GM19328 (cell line): ENCODE data around the gene FRK.
"Not testable (repeated sequence)": the region's sequence is repeated elsewhere in the genome, so short reads cannot be mapped to it uniquely, and the experiment has no call there.

Source experiments
- ATAC-seq: cut with Tn5 transposase; IDR thresholded peaks from one replicate; pipeline ENCODE4 v1.9.1; 2021; ENCODE audit warnings: mild to moderate bottlenecking, moderate library complexity; ENCODE audit not compliant: unreplicated experiment

FRK gene

GRCh38 chr6:116010790-116011401 lies 49.8 kb downstream of the FRK start:
- peak; percentile 33 for ATAC-seq

GRCh38 chr6:116010386-116010785 lies 50.3 kb downstream of the FRK start:
- no peak for ATAC-seq

- peak; percentile 61 for ATAC-seq
Observed at GRCh38 chr6:116008470-116009243, 52.0 kb downstream of the FRK start.

GRCh38 chr6:116004841-116005815 lies 55.6 kb downstream of the FRK start:
- ATAC-seq, result no peak

- peak; percentile 75 for ATAC-seq
Observed at GRCh38 chr6:116003668-116004067, 57.0 kb downstream of the FRK start.

- no peak for ATAC-seq
Observed at GRCh38 chr6:116002756-116003155, 57.9 kb downstream of the FRK start.

GRCh38 chr6:115999235-115999634 lies 61.5 kb downstream of the FRK start:
- no peak for ATAC-seq

GRCh38 chr6:115997990-115998585 lies 62.6 kb downstream of the FRK start:
- ATAC-seq, result no peak

- ATAC-seq, result no peak
Observed at GRCh38 chr6:115986026-115986425, 74.7 kb downstream of the FRK start.

GRCh38 chr6:115984809-115985208 lies 75.9 kb downstream of the FRK start:
- no peak for ATAC-seq

- no peak for ATAC-seq
Observed at GRCh38 chr6:115983998-115984397, 76.7 kb downstream of the FRK start.

- ATAC-seq, result no peak
Observed at GRCh38 chr6:115982453-115982852, 78.2 kb downstream of the FRK start.

GRCh38 chr6:115977220-115977619 lies 83.5 kb downstream of the FRK start:
- ATAC-seq, result no peak

- no peak for ATAC-seq
Observed at GRCh38 chr6:115976321-115976870, 84.3 kb downstream of the FRK start.

GRCh38 chr6:115972679-115973078 lies 88.0 kb downstream of the FRK start:
- ATAC-seq, result no peak

GRCh38 chr6:115971785-115972184 lies 88.9 kb downstream of the FRK start:
- no peak for ATAC-seq

GRCh38 chr6:115969930-115970273 lies 90.8 kb downstream of the FRK start:
- no peak for ATAC-seq

GRCh38 chr6:115969207-115969929 lies 91.3 kb downstream of the FRK start:
- no peak for ATAC-seq

- ATAC-seq, result not testable (repeated sequence)
Observed at GRCh38 chr6:115960286-115960685, 100.4 kb downstream of the FRK start.

- no peak for ATAC-seq
Observed at GRCh38 chr6:115958958-115959357, 101.7 kb downstream of the FRK start.
